ENCODE measurements around the gene ZBTB3. TPM values are rescaled to one million over a fixed set of nuclear protein-coding genes. Genes with fewer than 3 reads are reported as not detected.

Gene ZBTB3
- total RNA-seq, result 10 to 100 TPM; 16.9 to 33.8 TPM
- polyA plus RNA-seq (2013, experiment 1 of 2), result 8.0 TPM
- 8.0 TPM for polyA plus RNA-seq (2013, experiment 2 of 2)
- long read RNA-seq, experiment 1, result 0 reads
- long read RNA-seq, experiment 2, transcript ZBTB3-201 (2 exons, 2,978 nt), result major isoform, 6 of 13 reads
- long read RNA-seq, experiment 2, partial matches to known transcripts, result 1 of 13 reads
- long read RNA-seq, experiment 2, other reads (novel, unspliced or antisense), result 6 of 13 reads
- long read RNA-seq, experiment 3, transcript ZBTB3-201 (2 exons, 2,978 nt), result major isoform, 9 of 25 reads
- long read RNA-seq, experiment 3, partial matches to known transcripts, result 0 of 25 reads
- long read RNA-seq, experiment 3, other reads (novel, unspliced or antisense), result 15 of 25 reads
- long read RNA-seq, experiment 4, result 0 reads

- H3K4me3 ChIP-seq (ENCODE audit: low read length), result peak within 1 kb of the TSS; percentile 87
- TF ChIP-seq CTCF (conservative IDR thresholded peaks at IDR 0.05), result no peak
- H3K9me3 ChIP-seq (ENCODE audit: control insufficient read depth, low read length), result no peaks in the 10 kb centered on the region
- peak within 1 kb of the TSS; percentile 42 for H3K9ac ChIP-seq (ENCODE audit: extremely low read depth, low read length, poor library complexity, severe bottlenecking)
- 2% methylated on average over 22 to 47 of the region's 47 CpGs for WGBS, 2 experiments (ENCODE audit: insufficient coverage in 1 of 2, insufficient read length in 1 of 2)
- no peaks in the 10 kb centered on the region for H3K27me3 ChIP-seq (ENCODE audit: control insufficient read depth, insufficient read depth, low read length, poor library complexity, severe bottlenecking)
- H3K27me3 Mint-ChIP-seq (ENCODE audit: insufficient read depth), result no peaks in the 10 kb centered on the region
- no peaks in the 10 kb centered on the region for H3K9me3 Mint-ChIP-seq
- peaks cover 4% of the 10 kb centered on the region for H3K4me1 ChIP-seq (ENCODE audit: control insufficient read depth, insufficient read depth, low read length)
- peak within 1 kb of the TSS; percentile 96 for H3K4me3 Mint-ChIP-seq
- H3K36me3 Mint-ChIP-seq (ENCODE audit: low read depth), result peaks cover 21% of the 10 kb centered on the region
- H3K27ac ChIP-seq (ENCODE audit: low read depth, low read length), result peak within 1 kb of the TSS; percentile 60
- peak; percentile 99 for DNase-seq
- peak within 1 kb of the TSS; percentile 99 for H3K27ac Mint-ChIP-seq
- H3K4me1 Mint-ChIP-seq, result peaks cover 21% of the 10 kb centered on the region
- H3K36me3 ChIP-seq (ENCODE audit: control insufficient read depth, insufficient read depth, low read length), result peaks cover 16% of the 10 kb centered on the region
Measured at GRCh38 chr11:62753736-62754603, at the start of gene ZBTB3. Gene ZBTB3 (minus strand): TSS chr11:62754160. CDS start chr11:62753664, 496 bp downstream.

- no peak overlapping the region for H3K9ac ChIP-seq (ENCODE audit: extremely low read depth, low read length, poor library complexity, severe bottlenecking)
- no peak overlapping the region for H3K4me3 Mint-ChIP-seq
- no peak for DNase-seq
- H3K9me3 Mint-ChIP-seq, result no peaks in the 10 kb centered on the region
- no peak for TF ChIP-seq CTCF (conservative IDR thresholded peaks at IDR 0.05)
- WGBS, 2 experiments (ENCODE audit: insufficient coverage in 1 of 2, insufficient read length in 1 of 2), result 93 to 100% methylated on average over 3 to 4 of the region's 4 CpGs
- no peaks in the 10 kb centered on the region for H3K27me3 ChIP-seq (ENCODE audit: control insufficient read depth, insufficient read depth, low read length, poor library complexity, severe bottlenecking)
- no peaks in the 10 kb centered on the region for H3K9me3 ChIP-seq (ENCODE audit: control insufficient read depth, low read length)
- peaks cover 2% of the 10 kb centered on the region for H3K4me1 ChIP-seq (ENCODE audit: control insufficient read depth, insufficient read depth, low read length)
- no peak overlapping the region for H3K4me3 ChIP-seq (ENCODE audit: low read length)
- H3K27ac ChIP-seq (ENCODE audit: low read depth, low read length), result no peak overlapping the region
- no peak overlapping the region for H3K27ac Mint-ChIP-seq
- no peaks in the 10 kb centered on the region for H3K27me3 Mint-ChIP-seq (ENCODE audit: insufficient read depth)
- peaks cover 57% of the 10 kb centered on the region for H3K36me3 Mint-ChIP-seq (ENCODE audit: low read depth)
- H3K36me3 ChIP-seq (ENCODE audit: control insufficient read depth, insufficient read depth, low read length), result peaks cover 74% of the 10 kb centered on the region
- H3K4me1 Mint-ChIP-seq, result peaks cover 11% of the 10 kb centered on the region
Measured at GRCh38 chr11:62801071-62801470, 47.1 kb upstream of the ZBTB3 start.

GRCh38 chr11:62799486-62799885, 45.5 kb upstream of the ZBTB3 start:
- Histone ChIP-seq H3K27me3 (ENCODE audit: control insufficient read depth, insufficient read depth, low read length, poor library complexity, severe bottlenecking) (no peaks in the 10 kb centered on the region), H3K36me3 (ENCODE audit: control insufficient read depth, insufficient read depth, low read length) (peaks cover 90% of the 10 kb centered on the region), H3K9me3 (ENCODE audit: control insufficient read depth, low read length) (no peaks in the 10 kb centered on the region), H3K4me3 (ENCODE audit: low read length) (no peak overlapping the region), H3K27ac (ENCODE audit: low read depth, low read length) (no peak overlapping the region), H3K4me1 (ENCODE audit: control insufficient read depth, insufficient read depth, low read length) (no peaks in the 10 kb centered on the region), H3K9ac (ENCODE audit: extremely low read depth, low read length, poor library complexity, severe bottlenecking) (no peak overlapping the region)
- no peak for TF ChIP-seq CTCF (conservative IDR thresholded peaks at IDR 0.05)
- H3K4me1 Mint-ChIP-seq, result peaks cover 7% of the 10 kb centered on the region
- no peak overlapping the region for H3K4me3 Mint-ChIP-seq
- H3K27ac Mint-ChIP-seq, result no peak overlapping the region
- WGBS, 2 experiments (ENCODE audit: insufficient coverage in 1 of 2, insufficient read length in 1 of 2), result 97 to 100% methylated on average over 1 to 10 of the region's 10 CpGs
- DNase-seq, result no peak
- peaks cover 72% of the 10 kb centered on the region for H3K36me3 Mint-ChIP-seq (ENCODE audit: low read depth)
- H3K9me3 Mint-ChIP-seq, result no peaks in the 10 kb centered on the region
- no peaks in the 10 kb centered on the region for H3K27me3 Mint-ChIP-seq (ENCODE audit: insufficient read depth)

All from endodermal cell (in vitro differentiated cells).